ENCODE results near the gene TRIM54.
"Not testable (repeated sequence)": the region's sequence is repeated elsewhere in the genome, so short reads cannot be mapped to it uniquely, and the experiment has no call there.

The TRIM54 gene

GRCh38 chr2:27315122-27315521, 32.9 kb downstream of the TRIM54 start:
- DNase-seq = no peak

GRCh38 chr2:27316655-27317412, 34.6 kb downstream of the TRIM54 start:
- no peak for DNase-seq

GRCh38 chr2:27319839-27320238, 37.6 kb downstream of the TRIM54 start:
- not testable (repeated sequence) for DNase-seq

- no peak for DNase-seq
Observed at GRCh38 chr2:27320958-27321543, 38.8 kb downstream of the TRIM54 start.

GRCh38 chr2:27322301-27322765, 40.1 kb downstream of the TRIM54 start:
- no peak for DNase-seq

GRCh38 chr2:27322766-27323595, 40.8 kb downstream of the TRIM54 start, which contains the start of gene MPV17:
MPV17 (minus strand) TSS chr2:27323097; CDS start chr2:27322517, 580 bp downstream.
- DNase-seq = peak; percentile 87

- no peak for DNase-seq
Observed at GRCh38 chr2:27323596-27324285, 41.5 kb downstream of the TRIM54 start.

- DNase-seq = no peak
Observed at GRCh38 chr2:27324720-27325119, 42.5 kb downstream of the TRIM54 start.

- DNase-seq = no peak
Observed at GRCh38 chr2:27335311-27335710, 53.1 kb downstream of the TRIM54 start.

- no peak for DNase-seq
Observed at GRCh38 chr2:27336173-27336572, 53.9 kb downstream of the TRIM54 start.

GRCh38 chr2:27347641-27348040, 65.4 kb downstream of the TRIM54 start:
- DNase-seq = no peak

- no peak for DNase-seq
Observed at GRCh38 chr2:27350106-27350693, 68.0 kb downstream of the TRIM54 start.

GRCh38 chr2:27351802-27352598, 69.8 kb downstream of the TRIM54 start:
- DNase-seq = no peak

GRCh38 chr2:27353386-27353761, 71.1 kb downstream of the TRIM54 start:
- not testable (repeated sequence) for DNase-seq

GRCh38 chr2:27353762-27354596, 71.8 kb downstream of the TRIM54 start:
- no peak for DNase-seq

GRCh38 chr2:27354597-27354927, 72.3 kb downstream of the TRIM54 start:
- no peak for DNase-seq

- no peak for DNase-seq
Observed at GRCh38 chr2:27356056-27356381, 73.8 kb downstream of the TRIM54 start.

- DNase-seq = peak; percentile 93
Observed at GRCh38 chr2:27356382-27357181, 74.4 kb downstream of the TRIM54 start, which contains the start of gene GTF3C2. GTF3C2 (minus strand) TSS chr2:27356764; CDS start chr2:27343554, 13,210 bp downstream.
